GM04503 (cell line): Measurements from ENCODE around the gene ASCL2.
"Not testable (repeated sequence)": the region's sequence is repeated elsewhere in the genome, so short reads cannot be mapped to it uniquely, and the experiment has no call there.

Experiments
- DNase-seq: peaks from one replicate; pipeline ENCODE4 v3.0.0-alpha.2; 2012; ENCODE audit warnings: low read depth

ASCL2 gene

DNA sequence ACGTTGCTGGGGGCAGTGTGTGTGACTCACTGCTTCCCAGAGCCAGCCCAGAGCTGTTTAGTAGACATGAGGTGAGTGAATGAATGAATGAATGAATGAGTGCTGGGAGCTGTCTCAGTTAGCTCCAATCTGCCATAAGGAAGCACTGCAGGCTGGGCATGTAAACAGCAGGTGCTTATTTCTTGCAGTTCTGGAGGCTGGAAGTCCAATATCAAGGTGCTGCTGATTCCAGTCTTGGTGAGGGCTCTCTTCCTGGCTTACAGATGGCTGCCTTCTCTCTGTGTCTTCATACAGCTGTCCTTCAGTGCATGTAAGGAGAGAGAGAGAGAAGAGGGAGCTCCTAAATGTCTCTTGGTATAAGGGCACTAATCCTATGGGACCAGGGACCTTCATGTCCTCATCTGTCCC, 27.2 kb upstream of the ASCL2 start:
- no peak for DNase-seq

DNA sequence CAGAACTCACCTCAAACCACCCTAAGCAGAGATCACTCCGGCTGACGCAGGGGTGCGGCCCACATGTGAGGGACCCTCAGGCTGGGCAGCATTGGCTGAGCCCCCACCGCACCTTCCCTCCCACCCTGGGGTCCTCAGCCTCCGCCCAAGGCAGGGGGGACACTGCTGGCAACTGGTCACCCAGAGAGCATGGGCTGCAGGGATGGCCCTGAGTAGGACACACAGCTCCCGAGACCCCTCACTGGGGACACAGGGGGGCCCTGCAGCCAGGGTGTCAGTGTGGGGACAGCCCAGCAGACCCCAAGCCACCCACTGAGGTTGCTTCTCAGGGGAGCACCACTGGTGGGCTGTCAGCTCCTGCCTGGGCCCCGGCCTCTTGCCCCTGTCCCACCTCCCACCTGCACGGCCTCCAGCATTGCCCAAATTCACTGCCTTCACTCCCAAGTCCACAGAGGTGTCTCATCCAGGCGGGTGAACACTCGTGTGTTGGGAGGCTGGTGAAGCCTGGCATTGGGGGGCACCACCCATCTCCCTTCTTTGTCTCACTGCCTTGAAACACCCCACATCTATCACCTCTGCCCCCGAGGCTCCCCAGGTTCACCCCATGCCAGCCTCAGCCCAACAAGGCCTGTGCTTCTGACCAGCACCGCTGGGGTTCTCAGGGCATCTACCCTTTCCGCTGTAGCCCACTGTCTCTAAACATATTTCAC, 26.7 kb upstream of the ASCL2 start:
- no peak for DNase-seq

DNA sequence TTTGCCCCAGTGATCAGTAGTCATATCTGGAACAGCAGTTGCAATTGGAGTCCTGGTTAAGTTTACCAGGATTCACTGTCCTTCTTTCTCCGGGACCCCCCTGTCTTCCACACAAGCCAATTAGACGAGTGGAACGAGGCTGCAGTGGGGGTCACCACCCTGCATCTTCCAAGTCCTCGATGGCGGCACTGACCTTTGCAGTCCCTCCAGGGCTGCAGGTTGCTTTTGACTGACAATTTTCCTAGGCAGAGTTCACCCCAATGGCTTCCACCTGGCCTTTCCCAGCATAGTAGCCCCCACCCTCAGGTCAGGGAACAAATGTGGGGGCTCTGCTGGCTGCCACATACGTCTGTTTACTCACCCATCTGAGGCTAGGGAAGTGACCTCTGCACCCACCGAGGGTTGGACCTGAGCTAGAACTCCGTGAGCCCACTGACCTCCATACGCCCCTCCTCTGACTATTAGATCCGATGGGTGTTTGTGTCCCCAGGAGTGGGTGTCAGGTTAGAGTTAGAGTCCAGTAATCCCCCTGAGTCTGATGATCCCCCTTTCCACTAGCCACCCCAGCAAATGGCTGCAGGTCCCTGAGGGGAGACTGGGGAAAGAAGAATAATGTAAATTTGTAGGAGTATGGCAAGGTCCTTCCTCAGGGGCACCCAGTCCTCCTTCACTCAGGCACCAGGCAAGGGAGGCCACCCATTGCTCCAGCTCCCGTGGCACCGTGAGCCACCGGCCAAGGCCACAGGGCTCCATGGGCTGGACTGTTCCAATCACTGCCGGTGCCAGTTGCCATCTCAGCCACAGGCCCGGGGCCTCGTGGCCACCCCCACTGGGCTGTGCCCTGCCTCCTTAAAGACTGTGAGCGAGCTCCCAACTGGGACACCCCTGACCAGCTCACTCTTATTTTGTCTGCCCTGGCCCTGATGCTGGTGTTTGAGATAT, 25.9 kb upstream of the ASCL2 start:
- no peak for DNase-seq

GRCh38 chr11:2294926-2295290, 24.5 kb upstream of the ASCL2 start:
- DNase-seq = no peak

DNA sequence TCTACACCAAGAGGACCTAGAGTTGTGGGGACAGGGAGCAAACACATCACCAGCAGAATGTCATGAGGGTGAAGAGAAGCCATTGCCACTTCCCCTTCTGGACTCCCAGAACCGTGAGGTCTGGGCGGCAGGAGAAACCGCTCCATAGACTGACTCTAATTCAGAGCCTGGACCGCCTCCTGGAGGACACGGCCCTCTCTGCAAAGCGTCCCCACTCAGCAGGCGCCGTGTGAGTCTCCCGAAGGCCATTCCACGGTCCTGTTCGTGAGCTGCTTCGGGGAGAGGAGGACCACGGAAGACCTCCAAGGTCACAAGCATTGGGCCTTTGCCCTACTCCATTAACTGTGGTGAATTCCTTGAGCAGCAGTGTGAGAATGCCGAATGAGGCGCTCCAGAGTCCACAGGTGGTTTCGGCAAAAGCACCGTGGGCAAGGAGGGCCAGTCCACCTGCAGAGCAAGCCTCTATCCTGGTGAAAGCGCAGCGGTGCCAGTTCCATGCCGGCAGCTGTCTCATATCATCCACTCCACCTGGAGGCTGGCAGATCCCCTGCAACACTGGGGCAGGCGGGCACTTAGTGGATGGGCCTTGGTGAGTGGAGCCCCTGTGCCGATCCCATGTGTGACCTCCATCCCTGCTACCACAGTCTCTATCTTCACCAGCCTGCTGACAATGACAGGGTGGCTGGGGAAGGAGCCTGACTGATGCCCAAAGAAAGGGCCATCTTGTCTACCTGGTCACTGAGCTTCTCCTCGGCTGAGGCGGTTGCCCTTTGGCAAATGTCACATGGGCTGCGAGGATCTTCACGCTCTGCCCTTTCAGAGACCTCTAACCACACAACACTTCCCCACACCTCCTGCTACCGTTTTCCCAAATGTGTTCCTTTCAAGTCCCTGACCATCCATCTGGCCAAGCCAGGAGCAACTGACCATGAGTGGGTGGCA, 23.9 kb upstream of the ASCL2 start:
- no peak for DNase-seq

DNA sequence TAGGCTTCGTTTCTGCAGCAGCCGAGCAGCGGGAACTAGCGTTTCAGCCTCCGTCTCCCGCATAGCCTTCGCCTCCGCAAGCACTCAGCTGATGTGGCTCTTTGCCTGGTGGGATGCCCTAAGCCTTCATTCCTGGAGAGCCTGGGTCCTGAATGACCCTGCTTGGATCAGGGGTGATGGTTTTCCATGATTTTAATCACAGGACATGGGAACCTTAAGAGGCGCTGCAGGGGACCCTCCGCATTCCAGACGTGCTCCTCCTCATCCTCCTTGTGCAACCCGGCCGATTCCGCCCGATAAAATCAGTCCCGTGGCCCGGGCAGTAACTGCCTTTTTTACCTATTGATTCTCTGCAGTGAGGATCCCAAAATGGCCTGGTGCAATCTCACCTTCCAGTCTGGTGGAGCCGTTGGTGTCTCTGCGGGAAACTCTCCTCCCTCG, 23.2 kb upstream of the ASCL2 start:
- DNase-seq = no peak

- DNase-seq = no peak
These were observed 20.0 kb upstream of the ASCL2 start for GRCh38 chr11:2290351-2290841.

GRCh38 chr11:2289859-2290258, 19.5 kb upstream of the ASCL2 start:
- no peak for DNase-seq

- DNase-seq = no peak
These were observed 19.0 kb upstream of the ASCL2 start for GRCh38 chr11:2289350-2289749.

GRCh38 chr11:2287091-2287490, 16.7 kb upstream of the ASCL2 start:
- DNase-seq = no peak

GRCh38 chr11:2286350-2286749, 16.0 kb upstream of the ASCL2 start:
- not testable (repeated sequence) for DNase-seq

GRCh38 chr11:2280208-2280607, 9.8 kb upstream of the ASCL2 start:
- no peak for DNase-seq

DNA sequence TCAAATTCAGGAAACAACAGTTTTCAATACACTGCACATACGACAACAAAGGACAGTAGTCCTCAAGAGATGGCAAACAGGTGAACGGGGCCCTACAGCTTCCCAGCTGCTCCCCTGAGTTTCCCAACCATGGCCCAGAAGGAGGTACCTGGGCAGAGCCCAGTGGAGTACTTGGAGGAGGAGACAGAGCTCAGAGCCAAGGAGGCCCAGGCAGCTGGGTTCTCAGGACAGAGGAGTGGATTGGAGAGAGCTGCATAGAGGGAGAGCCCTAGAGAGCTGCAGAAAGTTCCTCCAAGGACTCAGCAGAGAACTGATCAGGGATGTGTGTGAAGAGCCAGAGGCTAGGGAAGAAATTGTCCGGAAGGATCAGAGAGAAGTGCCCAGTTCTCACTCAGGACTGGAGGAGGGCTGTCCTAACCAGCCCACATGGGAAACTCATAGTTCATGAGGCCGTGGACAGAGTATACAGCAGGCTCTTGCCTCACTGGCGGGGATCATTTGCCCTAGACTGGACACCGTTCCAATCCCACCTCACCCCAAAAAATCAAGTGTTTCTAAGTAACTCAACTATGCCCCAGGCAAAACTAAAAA, 7.6 kb upstream of the ASCL2 start:
- no peak for DNase-seq

DNA sequence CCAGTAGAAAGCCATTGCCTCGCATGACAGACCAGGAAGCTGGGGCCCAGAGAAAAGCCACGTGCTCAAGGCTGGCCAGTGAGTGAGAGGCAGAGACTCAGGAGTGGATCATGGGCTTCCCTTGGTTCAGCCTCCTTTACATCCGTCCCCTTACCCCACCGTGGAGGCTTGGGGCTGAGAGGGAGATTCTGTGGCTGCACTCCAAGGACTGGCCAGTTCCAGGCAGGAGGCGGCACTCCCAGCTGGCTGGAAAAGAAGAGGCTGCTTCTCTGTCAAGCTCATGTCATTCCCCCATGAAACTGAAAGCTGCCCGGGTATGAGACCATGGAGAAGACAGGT, 6.6 kb upstream of the ASCL2 start:
- no peak for DNase-seq

GRCh38 chr11:2276280-2277007, 6.1 kb upstream of the ASCL2 start:
- DNase-seq = no peak

DNA sequence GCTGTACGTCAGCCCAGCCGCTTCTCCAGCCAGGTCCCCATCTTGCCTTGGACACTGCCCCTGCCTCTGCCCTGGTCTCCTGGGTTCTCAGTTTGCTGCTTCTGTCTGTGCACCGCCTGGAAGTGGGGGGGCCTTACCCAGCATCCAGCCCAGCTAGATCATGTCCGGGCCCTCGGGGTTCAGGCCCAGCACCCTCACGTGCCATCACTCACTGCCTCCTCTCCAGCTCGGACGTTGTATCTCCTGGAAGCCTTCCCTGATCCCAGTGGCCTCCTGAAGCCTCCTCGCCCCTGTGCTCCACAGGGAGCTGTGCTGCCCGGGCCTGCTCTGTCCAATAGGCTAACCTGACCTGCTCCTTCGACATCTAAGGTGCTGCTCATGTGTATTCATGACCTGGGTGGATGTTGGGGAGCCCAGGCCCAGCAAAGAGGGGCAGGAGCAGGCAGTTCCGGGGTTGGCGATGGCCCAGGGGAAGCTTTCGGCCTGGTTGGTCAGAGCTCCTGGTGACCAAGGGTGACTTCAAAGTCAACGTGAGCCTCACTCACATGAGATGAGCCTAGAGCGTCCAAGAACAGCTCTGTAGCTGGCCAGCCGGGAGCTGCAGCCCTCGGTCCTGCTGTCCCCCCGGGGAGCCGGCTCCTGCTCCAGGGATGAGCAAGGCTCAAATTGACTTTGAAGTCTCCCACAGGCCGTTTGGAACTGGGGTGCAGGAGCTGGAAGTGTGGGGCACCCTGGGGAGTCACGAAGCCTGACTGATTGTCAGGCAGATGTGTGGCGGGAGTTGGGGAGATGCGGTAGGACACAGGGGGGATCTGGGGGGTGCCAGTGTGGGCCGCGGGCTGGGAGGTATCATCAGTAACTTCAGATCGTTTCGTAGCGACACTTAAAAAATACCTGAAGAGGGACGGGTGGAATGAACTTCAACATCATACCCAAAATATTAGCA, 5.2 kb upstream of the ASCL2 start:
- no peak for DNase-seq

GRCh38 chr11:2273771-2274170, 3.4 kb upstream of the ASCL2 start:
- no peak for DNase-seq

GRCh38 chr11:2273311-2273710, 2.9 kb upstream of the ASCL2 start:
- DNase-seq = no peak

GRCh38 chr11:2272946-2273280, 2.5 kb upstream of the ASCL2 start:
- DNase-seq = no peak
